Gastroesophageal sphincter (tissue), 3 donors: Measurements from ENCODE around the gene TMCC1.

Source experiments
- CTCF ChIP-seq, 4 experiments: fragments of 200-600 bp in 2 of 4; fragments of 450-650 bp in 2 of 4; sonication (generic) in 1 of 4; IDR thresholded peaks; one replicate each; pipeline ENCODE4 v1.5.1; 2017 to 2019; ENCODE audit warnings: antibody characterized with exemption in 4 of 4, mild to moderate bottlenecking in 2 of 4, moderate library complexity in 2 of 4
- POLR2A ChIP-seq, 2 donors: fragments of 450-650 bp; IDR thresholded peaks; one replicate each; pipeline ENCODE4 v1.6.1; 2017; ENCODE audit warnings: antibody characterized with exemption in 2 of 2, mild to moderate bottlenecking in 2 of 2, moderate library complexity in 1 of 2

DNA sequence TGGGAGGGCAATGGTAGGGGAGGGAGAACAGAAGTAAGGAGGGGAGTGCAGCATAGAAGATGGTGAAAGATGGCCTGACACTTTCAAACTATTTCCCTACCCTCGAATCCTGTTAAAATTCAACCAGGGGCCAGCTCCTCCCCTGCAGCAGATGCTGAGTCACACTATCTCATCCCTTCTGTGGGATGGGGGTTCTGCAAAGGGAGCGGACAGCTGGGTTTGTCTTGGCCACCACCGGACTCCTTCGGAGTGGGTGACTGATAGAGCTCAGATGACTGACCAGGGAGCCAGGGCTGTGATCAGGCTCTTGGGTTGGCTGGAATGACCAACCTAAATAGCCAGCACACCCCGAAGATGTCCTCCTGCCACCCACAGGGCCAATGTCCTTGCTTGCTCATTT, 33.6 kb upstream of the TMCC1 start:
- TF ChIP-seq CTCF (IDR thresholded peaks at IDR 0.05) (no peak), POLR2A (IDR thresholded peaks at IDR 0.05) (no peak)
